ENCODE data around the gene HTR2C. TPM values are rescaled to one million over a fixed set of nuclear protein-coding genes. Genes with fewer than 3 reads are reported as not detected.
"Not testable (repeated sequence)": the region's sequence is repeated elsewhere in the genome, so short reads cannot be mapped to it uniquely, and the experiment has no call there.

The HTR2C gene
- total RNA-seq, 1 donor from 2014 or later = not detected

DNA sequence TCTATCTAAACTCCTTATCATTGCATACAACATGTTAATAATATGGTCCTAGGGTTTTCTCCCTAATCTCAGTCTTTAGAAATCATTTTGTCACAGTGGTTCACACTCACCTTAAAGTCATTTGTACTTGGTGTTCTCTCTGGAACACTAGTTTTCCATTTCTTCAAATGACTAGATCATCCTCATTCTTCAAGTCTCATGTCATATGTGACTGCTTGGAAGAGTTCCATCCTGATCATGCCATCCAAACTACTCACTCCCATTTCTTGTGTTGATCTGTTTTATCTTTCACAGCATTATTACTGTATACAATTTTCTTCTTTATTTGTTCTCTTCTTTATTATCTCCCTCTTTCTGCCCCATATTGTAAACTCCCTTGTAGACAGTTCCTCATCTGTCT lies 66.5 kb downstream of the HTR2C start:
- Histone ChIP-seq H4K20me1 (ENCODE audit: insufficient read depth, low read length) (no peaks in the 10 kb centered on the region), H3K4me1 (ENCODE audit: insufficient read depth, low read length) (no peaks in the 10 kb centered on the region), H3K9me3 (ENCODE audit: insufficient read depth, low read depth, low read length) (no peaks in the 10 kb centered on the region), H3K36me3 (ENCODE audit: insufficient read depth, low read length) (no peaks in the 10 kb centered on the region), H3K79me2 (ENCODE audit: insufficient read depth, low read length) (no peaks in the 10 kb centered on the region), H3K27me3 (ENCODE audit: insufficient read depth, low read length) (no peaks in the 10 kb centered on the region), H2AFZ (ENCODE audit: low read depth, low read length) (no peak overlapping the region), H3K9ac (ENCODE audit: low read length) (no peak overlapping the region), H3K4me3 (ENCODE audit: insufficient read depth, low read depth, low read length) (no peak overlapping the region), H3K27ac (ENCODE audit: low read depth, low read length) (no peak overlapping the region), H3K4me2 (ENCODE audit: low read length) (no peak overlapping the region)
- no peak for TF ChIP-seq EZH2 (IDR thresholded peaks at IDR 0.05; ENCODE audit: insufficient read depth, low read length)
- TF ChIP-seq, protein P1, sequence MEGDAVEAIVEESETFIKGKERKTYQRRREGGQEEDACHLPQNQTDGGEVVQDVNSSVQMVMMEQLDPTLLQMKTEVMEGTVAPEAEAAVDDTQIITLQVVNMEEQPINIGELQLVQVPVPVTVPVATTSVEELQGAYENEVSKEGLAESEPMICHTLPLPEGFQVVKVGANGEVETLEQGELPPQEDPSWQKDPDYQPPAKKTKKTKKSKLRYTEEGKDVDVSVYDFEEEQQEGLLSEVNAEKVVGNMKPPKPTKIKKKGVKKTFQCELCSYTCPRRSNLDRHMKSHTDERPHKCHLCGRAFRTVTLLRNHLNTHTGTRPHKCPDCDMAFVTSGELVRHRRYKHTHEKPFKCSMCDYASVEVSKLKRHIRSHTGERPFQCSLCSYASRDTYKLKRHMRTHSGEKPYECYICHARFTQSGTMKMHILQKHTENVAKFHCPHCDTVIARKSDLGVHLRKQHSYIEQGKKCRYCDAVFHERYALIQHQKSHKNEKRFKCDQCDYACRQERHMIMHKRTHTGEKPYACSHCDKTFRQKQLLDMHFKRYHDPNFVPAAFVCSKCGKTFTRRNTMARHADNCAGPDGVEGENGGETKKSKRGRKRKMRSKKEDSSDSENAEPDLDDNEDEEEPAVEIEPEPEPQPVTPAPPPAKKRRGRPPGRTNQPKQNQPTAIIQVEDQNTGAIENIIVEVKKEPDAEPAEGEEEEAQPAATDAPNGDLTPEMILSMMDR (IDR thresholded peaks at IDR 0.05; ENCODE audit: insufficient read depth, low read depth, low read length) = no peak
- Mint-ChIP-seq H3K27ac (ENCODE audit: unreplicated experiment) (no peak overlapping the region), H3K4me3 (ENCODE audit: unreplicated experiment) (no peak overlapping the region), H3K27me3 (ENCODE audit: low read depth, unreplicated experiment) (no peaks in the 10 kb centered on the region), H3K9me3 (ENCODE audit: unreplicated experiment) (no peaks in the 10 kb centered on the region), H3K4me1 (ENCODE audit: low read depth, unreplicated experiment) (peaks cover 5% of the 10 kb centered on the region), H3K36me3 (ENCODE audit: low read depth, unreplicated experiment) (no peaks in the 10 kb centered on the region)
- DNase-seq (ENCODE audit: low read depth) (no peak), FAIRE-seq (no peak)

DNA sequence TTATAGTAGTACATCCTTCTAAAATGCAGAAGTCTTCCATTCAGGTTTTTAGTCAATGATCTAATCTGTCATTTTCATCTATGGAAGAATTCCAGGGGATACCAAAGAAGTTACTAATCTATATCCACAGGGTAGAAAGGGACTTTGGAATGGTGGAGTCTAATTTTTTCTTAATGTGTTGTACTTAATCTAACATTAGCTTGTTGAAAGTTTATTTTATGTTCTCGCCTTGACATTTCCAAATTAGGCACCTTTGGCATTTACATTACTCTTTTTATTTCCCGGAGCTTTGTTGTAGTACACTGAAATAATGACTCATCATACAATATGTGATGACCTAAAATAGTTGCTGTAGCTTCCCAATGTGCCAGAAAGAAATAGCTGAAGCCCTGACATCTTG lies 91.5 kb downstream of the HTR2C start:
- Histone ChIP-seq H3K9me3 (ENCODE audit: insufficient read depth, low read depth, low read length) (no peaks in the 10 kb centered on the region), H2AFZ (ENCODE audit: low read depth, low read length) (no peak overlapping the region), H3K9ac (ENCODE audit: low read length) (no peak overlapping the region), H3K36me3 (ENCODE audit: insufficient read depth, low read length) (no peaks in the 10 kb centered on the region), H3K4me2 (ENCODE audit: low read length) (no peak overlapping the region), H3K27ac (ENCODE audit: low read depth, low read length) (no peak overlapping the region), H4K20me1 (ENCODE audit: insufficient read depth, low read length) (no peaks in the 10 kb centered on the region), H3K4me3 (ENCODE audit: insufficient read depth, low read depth, low read length) (no peak overlapping the region), H3K27me3 (ENCODE audit: insufficient read depth, low read length) (no peaks in the 10 kb centered on the region), H3K79me2 (ENCODE audit: insufficient read depth, low read length) (no peaks in the 10 kb centered on the region), H3K4me1 (ENCODE audit: insufficient read depth, low read length) (no peaks in the 10 kb centered on the region)
- Mint-ChIP-seq H3K4me3 (ENCODE audit: unreplicated experiment) (no peak overlapping the region), H3K4me1 (ENCODE audit: low read depth, unreplicated experiment) (peaks cover 3% of the 10 kb centered on the region), H3K27ac (ENCODE audit: unreplicated experiment) (peak overlapping the region; percentile 30), H3K9me3 (ENCODE audit: unreplicated experiment) (no peaks in the 10 kb centered on the region), H3K36me3 (ENCODE audit: low read depth, unreplicated experiment) (no peaks in the 10 kb centered on the region), H3K27me3 (ENCODE audit: low read depth, unreplicated experiment) (no peaks in the 10 kb centered on the region)
- FAIRE-seq (no peak), DNase-seq (ENCODE audit: low read depth) (peak; percentile 66)
- TF ChIP-seq, protein P1 (IDR thresholded peaks at IDR 0.05; ENCODE audit: insufficient read depth, low read depth, low read length) = no peak

DNA sequence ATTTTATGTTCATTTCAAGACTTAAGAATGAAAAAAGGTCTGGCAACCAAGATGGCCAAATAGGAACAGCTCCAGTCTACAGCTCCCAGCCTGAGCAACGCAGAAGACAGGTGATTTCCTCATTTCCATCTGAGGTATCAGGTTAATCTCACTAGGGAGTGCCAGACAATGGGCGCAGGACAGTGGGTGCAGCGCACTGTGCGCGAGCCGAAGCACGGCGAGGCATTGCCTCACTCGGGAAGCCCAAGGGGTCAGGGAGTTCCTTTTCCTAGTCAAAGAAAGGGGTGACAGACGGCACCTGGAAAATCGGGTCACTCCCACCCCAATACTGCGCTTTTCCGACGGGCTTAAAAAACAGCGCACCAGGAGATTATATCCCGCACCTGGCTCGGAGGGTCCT lies 116.6 kb downstream of the HTR2C start:
- H3K4me2 ChIP-seq (ENCODE audit: low read length); H3K27me3 Mint-ChIP-seq (ENCODE audit: low read depth, unreplicated experiment); H3K9me3 Mint-ChIP-seq (ENCODE audit: unreplicated experiment); DNase-seq (ENCODE audit: low read depth); H3K9ac ChIP-seq (ENCODE audit: low read length); H3K4me3 ChIP-seq (ENCODE audit: insufficient read depth, low read depth, low read length); H3K27ac Mint-ChIP-seq (ENCODE audit: unreplicated experiment); H4K20me1 ChIP-seq (ENCODE audit: insufficient read depth, low read length); H3K4me3 Mint-ChIP-seq (ENCODE audit: unreplicated experiment); H3K4me1 Mint-ChIP-seq (ENCODE audit: low read depth, unreplicated experiment); H3K9me3 ChIP-seq (ENCODE audit: insufficient read depth, low read depth, low read length); H3K36me3 ChIP-seq (ENCODE audit: insufficient read depth, low read length); H3K36me3 Mint-ChIP-seq (ENCODE audit: low read depth, unreplicated experiment); H3K4me1 ChIP-seq (ENCODE audit: insufficient read depth, low read length); H3K27ac ChIP-seq (ENCODE audit: low read depth, low read length); H3K79me2 ChIP-seq (ENCODE audit: insufficient read depth, low read length); H3K27me3 ChIP-seq (ENCODE audit: insufficient read depth, low read length); H2AFZ ChIP-seq (ENCODE audit: low read depth, low read length): not testable (repeated sequence)
- FAIRE-seq = peak; percentile 78

All from astrocyte (in vitro differentiated cells and primary cell).